NCI-H748 treated with DMSO at 0.1 percent for 48 hours (cell line): ENCODE results near the gene RAP1GAP2.
"Not testable (repeated sequence)": the region's sequence is repeated elsewhere in the genome, so short reads cannot be mapped to it uniquely, and the experiment has no call there.

Source experiments
- DNase-seq: peaks from one replicate; lab custom pipeline; 2025; lab: John Stamatoyannopoulos, UW

The RAP1GAP2 gene

DNA sequence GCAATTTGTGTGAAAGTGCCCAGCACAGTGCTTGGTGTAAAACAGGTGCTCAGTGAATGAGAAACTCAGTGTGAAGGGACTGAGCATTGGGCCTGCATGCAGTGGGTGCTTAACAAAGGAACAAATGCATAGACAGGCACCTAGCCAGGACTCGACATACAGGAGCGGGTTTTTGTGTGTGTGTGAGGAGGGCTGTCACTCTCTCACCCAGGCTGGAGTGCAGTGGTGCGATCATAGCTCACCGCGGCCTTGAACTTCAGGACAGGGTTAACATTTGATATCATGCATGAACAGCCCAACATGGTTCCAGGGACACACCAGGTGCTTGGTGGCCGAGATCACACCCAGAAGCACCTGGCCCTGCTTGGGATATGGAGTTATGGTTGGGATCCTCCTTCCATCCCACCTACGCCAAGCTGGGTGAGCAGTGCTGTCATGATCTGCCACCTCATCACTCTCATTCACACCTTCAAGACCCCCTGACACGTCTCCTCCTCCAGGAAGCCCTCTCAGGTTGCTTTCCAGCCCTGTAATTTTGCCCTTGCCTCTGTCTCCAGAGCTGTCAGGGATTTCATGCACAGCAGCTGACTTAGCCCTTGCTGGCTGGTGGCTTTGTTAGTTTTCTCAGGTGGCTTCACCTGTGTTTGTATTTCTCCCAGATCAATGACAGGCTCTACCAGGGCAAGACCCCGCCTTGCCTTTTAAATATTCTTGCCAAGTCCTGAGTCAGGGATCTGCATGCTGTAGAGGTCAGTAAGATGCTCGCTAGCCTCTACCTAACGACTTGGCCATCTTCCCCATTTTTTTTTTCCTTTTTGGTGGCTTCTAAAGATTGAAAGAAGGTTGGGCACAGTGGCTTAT lies 200.8 kb downstream of the RAP1GAP2 start:
- no peak for DNase-seq

DNA sequence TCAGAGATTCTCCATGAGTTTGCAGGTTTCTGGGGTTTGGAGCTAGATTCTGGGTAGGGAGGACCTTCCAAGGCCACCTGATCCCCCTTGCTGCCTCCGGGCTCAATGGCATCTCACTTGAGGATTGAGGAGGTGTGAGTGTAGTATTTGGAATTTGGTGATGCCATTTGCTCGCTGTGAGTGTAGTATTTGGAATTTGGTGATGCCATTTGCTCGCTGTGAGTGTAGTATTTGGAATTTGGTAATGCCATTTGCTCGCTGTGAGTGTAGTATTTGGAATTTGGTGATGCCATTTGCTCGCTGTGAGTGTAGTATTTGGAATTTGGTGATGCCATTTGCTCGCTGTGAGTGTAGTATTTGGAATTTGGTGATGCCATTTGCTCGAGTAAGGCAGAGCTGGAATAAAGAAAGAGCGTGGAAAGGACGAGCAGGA lies 202.2 kb downstream of the RAP1GAP2 start:
- DNase-seq = not testable (repeated sequence)

DNA sequence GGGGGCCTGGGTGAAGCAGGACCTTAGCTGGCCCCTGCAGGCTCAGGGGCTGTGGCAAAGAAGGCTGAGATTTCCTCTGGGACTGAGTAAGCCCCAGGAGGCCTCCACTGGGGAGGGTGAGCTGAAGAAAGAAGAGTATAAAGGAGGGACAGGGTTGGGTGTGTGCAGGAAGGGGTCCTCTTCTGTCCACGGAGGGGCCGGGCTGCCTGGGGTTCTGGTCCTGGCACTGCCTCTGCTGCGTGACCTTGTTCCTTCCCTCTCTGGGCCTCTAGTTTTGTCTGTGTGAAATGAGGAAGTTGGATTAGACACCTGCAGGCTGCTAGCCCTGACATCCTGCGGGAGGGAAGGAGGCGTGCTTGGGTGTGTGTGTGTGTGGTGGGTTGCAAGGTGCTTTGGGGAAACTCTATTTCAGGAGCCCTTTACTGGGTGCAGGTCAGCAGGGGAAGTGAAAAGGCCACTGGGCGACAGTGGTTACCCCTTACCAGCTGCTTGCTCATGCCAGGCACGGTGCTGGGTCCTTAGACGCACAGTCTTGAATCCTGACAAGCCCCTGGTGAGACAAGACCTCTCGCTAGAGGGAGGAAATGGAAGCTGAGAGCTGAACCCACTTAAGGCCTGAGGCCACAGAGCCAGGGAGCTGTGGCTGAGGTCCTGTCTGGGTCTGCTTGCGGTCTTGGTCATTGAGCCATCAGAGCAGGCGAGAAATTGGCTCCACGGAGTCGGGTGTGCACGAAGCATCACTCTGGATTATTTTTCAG lies 206.5 kb downstream of the RAP1GAP2 start:
- DNase-seq = no peak

DNA sequence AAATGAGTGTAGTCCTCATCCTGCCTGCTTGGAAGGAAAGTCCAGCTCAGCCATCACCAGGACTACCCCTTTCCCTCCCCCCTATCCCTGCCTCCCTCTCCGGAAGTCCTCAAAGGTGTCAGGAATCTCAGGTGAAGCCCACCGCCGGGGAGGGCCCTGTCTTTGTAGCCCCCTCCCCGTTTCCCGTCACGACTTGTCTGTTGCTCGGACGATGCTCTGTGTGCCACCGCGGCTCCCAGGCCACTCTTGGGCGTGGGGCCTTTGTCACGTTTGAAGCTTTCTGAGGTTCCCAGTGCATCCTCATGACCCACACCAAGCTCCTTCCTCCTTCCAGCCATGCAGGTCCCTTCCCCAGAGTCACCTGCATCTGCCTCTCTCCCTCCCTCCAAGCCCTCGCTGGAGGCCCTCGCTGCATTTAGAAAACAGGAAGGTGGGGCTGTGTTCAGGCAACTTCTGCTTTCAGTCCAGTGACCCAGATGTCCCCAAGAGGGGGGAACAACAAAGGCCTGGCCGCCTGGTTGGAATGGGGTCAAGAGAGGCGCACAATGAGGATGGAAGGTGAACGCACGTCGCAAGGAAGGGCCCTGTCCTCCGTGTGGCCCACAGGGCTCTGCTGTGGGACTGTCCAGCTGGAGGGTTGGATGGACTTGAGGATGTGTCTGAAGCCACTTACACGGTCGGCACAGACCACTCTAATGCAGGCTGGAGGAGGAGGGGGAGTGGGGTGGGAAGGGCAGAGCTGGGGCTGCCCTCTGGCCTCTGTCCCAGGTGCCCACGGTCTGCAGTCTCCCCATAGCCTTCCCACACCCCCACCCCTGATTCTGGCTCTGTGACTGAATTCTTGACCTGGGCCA lies 207.3 kb downstream of the RAP1GAP2 start:
- DNase-seq = no peak

DNA sequence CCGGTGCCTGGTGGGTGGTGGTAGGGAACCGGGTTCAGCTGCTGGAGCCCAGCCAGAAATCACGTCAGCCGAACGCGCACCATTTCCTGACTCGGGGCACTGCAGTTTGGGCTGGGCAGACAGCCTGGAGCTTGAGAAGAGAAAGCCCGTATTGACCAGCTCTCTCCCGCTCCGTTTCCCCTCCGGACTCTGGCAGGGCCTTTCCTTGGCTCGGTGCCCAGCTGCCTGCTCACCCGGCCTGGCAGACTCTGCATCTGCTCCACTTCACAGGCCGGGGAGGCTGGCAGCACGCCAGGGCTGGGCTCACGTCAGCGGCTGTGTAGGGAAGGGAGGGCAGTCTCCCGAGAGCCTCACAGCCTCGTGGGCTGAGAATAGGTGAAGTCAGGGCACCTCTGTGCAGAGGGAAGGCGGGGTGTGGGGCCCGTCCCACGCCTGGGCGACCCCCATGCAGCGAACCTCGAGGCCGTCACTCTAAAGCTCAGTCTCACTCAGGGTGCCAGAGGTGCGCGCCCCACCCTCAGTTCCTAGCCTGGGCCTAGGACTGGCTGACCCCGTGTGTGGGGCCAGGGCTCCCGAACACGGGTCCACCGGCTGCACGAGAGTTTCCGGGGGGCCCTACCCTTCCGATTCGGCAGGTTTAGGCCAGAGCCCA lies 208.0 kb downstream of the RAP1GAP2 start:
- DNase-seq = peak; percentile 98

DNA sequence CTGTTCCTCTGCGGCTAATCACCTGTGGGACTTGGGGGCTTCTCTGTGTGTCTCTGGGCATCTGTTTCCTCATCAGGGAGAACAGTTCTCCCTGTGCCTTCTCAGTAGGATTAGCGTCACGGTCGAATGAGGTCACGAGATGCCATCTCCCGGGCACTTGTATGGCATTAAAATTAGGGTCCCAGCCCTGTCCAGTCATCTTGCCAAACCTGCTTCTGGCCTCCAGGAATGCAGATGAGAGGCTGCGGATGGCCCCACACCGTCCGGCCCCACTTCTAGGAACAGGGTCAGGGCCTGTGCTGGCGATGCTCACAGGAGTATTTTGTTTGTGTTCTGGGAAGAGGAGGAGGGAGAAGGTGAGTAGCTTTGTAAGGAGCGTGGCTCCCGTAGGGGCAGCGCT lies 208.7 kb downstream of the RAP1GAP2 start:
- no peak for DNase-seq

DNA sequence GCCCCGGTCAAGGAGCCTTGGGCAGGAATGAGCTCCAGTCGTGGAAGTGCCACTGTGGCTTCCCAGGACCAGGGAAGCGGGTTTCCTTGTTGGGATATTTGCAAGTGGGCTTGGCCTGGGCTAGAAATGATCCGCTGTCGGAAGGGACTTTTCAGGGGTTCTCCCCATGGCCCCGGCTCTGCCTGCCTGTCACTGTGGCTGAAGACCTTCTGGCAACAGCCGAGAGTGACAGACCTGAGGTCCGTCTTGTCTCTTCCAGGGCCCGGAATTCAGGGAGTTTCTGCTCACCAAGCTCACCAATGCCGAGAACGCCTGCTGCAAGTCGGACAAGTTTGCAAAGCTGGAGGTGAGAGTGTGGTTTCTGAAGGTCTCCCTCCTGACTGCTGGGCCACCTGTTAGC lies 209.5 kb downstream of the RAP1GAP2 start:
- DNase-seq = no peak

DNA sequence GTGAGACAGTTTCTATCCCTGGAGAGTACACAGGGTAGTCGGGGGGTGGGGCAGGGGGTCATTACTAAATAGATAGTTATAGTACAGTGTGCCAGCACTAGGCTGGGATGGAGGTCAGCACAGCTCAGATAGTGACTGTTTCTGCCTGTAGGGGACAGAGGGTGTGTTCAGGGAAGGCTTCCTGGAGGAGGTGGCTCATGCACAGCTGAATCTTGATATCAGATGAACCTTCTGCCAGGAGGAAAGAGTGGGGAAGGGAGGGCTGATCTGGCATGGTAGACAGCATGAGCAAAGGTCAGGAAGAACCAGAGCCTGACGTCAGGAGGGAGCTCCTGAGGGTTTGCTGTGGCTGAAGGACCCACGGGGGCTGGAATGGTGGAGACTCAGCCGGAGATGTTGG lies 210.6 kb downstream of the RAP1GAP2 start:
- no peak for DNase-seq

DNA sequence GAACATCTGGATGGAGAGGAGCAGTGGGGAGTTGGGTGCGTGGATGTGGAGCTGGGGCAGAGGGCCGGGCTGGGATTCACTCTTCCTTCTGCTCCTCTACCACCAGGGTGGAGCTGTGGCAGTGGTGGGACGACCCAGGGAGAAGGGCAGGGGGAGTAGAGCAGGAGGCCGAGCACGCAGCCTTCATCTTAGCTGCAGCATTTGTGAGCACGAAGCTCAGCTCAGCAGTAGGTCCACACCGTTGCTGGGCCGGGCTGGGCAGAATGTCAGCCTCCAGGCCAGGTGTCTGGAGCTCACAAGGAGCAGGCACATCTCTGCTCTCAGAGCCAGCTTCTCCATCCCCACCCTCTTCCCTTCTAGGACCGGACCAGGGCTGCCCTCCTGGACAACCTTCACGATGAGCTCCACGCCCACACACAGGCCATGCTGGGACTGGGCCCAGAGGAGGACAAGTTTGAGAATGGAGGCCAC lies 211.4 kb downstream of the RAP1GAP2 start:
- no peak for DNase-seq

DNA sequence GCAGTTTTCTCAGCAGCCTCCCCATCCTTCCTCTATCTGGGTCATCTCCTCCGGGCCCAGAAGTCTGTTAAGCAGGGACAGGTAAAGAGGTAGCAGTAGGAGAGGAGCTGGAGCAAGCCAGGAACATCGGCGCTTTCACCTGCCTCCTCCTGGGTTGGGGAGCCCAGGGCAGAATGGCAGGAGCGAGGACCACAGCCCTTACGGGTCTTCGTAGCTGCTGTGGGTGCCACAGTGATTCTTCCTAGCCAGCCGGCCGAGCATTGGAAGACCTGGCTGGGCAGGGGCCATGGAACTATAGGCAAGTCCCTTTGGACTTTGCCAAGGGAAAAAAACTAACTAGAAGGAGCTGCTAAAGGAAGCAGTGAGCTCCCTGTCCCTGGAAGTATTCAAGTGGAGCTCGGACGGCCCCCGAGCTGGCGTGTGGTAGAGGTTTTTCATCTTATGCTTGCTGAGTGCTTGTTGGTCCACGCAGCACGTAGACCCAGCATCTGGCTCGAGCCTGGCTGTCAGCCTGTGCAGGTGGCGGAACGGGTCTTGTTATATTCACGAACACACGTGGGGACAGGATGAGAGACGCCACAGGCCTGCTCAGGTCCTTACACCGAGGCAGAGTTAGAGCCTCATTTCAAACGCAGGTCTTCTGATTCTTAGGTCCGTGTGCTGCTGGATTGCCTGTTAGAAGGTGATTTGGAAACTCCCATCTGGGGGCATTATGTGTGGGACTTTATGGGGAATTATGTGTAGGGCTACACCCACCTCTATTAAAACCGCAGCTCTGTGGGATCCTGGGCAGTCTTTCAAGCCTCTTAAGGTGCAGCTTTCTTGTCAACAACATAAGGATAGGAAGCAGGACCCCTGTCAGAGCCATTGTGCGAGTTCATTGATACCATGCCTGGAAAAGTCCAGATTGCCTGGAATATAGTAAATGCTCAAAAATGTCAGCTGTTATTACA lies 212.4 kb downstream of the RAP1GAP2 start:
- DNase-seq = no peak

DNA sequence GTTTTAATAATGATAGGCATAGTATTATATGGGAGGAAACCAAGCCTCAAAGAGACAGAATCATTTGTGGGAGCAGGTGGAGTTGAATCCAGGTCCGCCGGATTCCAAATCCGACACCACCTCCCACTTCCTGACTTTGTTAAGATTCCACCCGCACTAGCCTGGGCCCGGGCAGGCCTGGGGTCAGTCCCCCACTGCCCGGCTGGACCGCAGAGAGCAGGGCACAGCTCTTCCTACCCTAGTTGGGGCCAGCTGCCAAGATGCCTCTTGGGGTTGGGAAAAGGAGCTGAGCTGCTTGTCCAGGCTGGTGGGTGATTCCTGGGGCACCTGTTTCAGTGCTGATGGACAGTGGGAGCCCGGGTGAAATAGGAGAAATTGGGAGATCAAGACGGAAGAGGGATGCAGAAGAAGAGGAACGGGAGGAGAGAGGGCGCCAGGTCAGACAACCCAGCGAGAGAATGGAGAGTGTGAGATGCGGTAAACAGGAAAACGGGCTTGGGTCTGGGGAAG lies 213.2 kb downstream of the RAP1GAP2 start:
- DNase-seq = no peak

DNA sequence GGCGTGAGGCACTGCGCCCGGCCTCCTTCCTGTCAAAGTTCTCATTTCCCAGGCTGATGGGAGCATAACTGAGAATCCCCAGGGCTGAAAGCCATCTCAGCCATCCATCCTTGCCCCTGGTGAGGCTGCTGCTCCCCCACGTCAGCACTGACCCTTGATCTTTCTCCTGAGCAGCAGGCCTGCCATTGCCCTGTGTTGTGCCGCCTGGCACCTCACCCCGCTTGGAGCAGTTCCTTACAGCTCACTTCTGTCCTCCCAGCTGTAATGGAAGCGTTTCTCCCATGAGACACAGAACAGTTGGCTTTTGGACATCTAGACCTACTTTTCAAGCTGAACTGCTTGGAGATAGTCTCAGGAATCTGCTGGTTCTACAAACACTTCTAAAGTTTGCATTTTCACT lies 215.7 kb downstream of the RAP1GAP2 start:
- no peak for DNase-seq

DNA sequence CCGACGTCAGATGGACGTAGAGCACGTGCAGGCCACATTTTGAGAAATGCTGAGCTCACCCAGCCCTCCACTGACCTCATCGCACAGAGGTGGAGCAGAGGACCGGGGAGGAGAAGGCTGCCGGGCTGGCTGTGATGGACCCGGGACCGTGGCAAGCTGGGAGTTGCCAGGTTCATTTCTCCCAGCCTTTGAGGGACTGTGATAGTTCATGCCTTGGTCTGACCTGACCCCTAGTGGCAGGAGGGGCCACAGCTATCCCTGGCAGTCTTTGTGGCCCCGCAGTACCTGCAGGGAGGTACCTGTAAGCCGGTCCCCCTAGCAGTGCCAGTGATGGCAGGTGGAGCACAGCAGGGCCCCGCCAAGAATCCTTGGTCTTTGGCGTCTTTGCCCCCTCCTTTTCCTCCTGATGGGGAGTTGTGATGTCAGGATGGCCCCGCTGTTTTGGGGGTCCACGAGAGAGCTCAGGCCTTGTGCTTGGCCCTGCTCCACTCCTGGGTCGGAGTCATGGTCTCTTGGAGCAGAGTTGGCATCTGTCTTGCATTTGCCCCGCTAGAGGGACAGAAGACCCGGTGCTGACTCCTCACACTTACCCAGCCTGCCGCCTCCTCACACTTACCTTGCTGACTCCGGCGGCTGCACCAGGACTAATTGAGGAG lies 216.8 kb downstream of the RAP1GAP2 start:
- DNase-seq = peak; percentile 32

DNA sequence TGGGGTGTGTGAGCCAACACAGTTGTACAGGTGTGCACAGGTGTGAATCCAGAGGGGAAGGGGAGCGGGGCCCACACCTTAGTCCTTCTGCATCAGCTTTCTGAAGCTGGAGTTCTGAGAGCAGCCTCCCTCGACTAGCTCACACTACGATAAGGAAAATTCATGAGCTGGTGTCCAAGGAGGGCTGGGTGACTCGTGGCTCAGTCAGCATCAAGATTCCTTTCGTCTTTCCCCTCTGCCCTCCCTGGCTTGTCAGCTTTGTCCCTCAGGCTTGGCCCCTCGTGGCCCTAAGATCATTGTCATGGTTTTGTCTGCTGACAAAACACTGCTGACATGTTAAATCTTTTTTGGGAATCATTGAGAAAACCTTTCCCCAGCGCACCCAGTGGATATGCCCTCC lies 219.7 kb downstream of the RAP1GAP2 start:
- DNase-seq = no peak

DNA sequence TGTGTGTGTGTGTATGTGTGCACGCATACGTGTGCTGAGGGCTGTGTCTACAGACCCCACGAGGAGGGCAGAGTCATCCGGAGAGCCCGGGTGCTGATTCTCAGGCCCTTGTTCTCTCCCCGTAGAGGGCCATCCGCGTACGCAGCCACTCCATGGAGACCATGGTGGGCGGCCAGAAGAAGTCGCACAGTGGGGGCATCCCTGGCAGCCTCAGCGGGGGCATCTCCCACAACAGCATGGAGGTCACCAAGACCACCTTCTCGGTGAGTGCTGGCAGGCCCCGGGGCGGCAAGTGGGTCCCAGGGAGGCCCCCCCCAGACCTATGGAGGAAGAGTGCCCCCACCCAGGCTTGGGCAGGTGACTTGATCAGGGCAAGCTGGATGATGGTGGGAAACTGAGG lies 221.7 kb downstream of the RAP1GAP2 start:
- no peak for DNase-seq

DNA sequence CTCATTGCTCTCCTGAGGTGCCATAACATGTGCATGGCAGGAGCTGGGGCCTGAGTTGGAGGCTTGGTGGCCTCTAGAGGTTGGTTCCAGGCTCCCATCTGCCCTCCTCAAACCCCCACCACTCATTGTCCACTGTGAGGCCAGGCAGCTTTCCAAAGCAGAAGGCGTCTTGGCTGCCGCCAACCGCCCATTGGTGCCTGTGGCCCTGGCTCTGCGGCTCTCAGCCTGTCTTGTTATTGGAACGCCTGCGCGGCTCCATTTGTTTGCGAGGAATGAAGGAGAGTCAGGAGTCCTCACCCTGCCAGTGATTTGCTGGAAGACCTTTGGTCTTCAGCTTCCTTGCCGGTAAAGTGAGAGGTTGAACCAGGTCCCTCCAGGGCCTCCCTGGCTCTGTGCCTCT lies 223.5 kb downstream of the RAP1GAP2 start:
- no peak for DNase-seq

DNA sequence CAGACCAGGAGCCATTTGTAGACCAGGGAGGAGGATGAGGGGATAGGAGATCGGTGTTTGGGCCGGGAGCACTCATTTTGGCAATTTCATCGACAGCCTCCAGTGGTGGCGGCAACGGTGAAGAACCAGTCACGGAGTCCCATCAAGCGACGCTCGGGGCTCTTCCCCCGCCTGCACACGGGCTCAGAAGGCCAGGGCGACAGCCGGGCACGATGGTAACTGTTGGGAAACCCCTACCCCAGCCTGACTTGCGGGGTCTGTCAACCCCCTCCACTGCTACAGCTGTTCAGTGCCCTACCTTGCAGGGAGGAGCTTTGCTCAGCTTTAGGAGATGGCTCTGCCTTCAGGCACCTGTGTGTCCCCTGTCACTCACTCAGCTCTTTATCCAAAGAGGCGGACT lies 224.1 kb downstream of the RAP1GAP2 start:
- DNase-seq = no peak

DNA sequence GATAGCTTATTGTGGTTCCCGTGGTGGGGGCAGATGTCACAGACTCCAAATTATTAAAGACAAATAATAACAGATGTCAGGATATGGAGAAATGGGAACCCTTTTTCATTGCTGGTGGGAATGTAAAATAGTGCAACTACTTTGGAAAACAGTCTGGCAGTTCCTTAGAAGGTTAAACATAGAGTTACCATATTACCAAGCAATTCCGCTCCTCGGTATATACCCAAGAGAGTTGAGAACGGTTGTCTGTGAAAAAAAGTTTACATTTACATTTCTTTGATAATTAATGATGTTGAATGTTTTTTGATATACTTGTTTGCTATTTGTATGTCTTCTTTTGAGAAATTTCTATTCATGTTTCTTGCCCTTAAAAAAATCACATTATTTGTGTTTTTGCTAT lies 226.0 kb downstream of the RAP1GAP2 start:
- no peak for DNase-seq

DNA sequence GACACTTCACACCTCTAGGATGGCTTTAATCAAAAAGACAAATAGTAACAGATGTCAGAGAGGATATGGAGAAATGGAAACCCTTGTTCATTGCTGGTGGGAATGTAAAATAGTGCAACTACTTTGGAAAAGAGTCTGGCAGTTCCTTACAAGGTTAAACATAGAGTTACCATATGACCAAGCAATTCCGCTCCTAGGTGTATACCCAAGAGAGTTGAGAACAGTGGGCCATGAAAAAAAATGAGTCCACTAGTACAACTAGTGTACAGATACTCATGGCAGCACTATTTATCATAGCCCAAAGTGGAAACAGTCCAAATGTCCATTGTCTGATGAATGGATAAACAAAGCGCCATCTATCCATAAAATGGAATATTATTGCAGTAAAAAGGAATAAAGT lies 228.1 kb downstream of the RAP1GAP2 start:
- DNase-seq = no peak
